Activated CD8-positive, alpha-beta memory T cell treated with anti-CD3 and anti-CD28 coated beads, Interleukin-2, amount 50 U/mL, for 24 hours (primary cell): ENCODE data around the gene STXBP5.

Experiments used
- DNase-seq: peaks from one replicate; pipeline ENCODE4 v3.0.0-alpha.2; 2020; ENCODE audit errors: extremely low read depth

Gene STXBP5

DNA sequence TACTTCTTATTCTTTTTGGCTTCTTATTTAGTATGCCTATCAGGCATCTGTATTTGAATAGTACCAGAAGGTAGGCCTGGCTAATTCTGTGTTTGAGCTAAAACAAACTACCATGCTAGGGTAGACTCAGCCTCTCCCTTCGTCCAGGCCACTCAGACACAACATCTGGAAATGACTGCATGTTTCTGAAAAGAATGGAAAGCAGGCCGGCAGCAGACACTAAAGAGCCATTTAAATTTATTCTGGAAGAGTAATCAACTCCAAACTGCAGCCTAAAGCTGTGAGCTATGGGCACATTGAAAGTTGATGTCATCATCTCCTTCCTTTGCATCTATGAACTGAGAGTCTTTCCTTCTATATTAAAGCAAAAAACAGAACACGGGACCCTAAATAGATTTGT is 233.4 kb downstream of the STXBP5 start:
- DNase-seq: no peak

DNA sequence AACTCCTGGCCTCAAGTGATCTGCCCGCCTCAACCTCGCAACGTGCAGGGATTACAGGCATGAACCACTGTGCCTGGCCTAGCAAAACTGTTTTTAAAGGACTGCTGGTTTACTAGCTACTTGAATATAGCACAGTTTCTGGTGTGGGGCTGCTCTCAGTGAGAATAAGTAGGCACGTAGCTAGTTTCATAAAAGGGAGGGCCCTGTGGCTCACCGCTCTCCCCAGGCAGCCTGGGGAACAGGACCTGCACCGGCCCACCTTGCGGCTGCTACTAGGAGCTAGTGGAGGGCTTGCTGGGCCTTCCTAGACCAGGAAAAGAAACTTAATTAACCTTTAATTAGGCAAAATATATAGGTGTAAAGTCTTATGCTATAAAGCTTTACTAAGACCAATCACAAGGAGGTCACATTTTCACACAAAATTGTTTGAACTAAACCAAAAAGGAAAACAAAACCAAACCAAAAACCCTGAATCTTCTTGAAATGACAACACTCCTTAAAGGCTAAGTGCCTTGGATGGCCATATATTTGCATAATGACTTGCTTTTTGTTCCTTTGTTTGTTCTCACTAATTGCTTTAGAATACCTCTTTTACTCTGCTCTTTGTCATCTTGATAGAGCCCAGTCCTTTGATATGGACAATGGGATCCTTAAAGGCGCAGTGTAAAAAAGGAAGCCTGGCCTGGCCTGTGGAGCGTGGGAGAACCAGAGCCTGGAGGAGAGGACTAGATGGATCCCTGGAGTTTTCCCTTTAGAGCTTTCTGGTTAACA is 234.7 kb downstream of the STXBP5 start:
- no peak for DNase-seq
